HG03025 (cell line): Measurements from ENCODE around the gene FGFBP2.

Experiments used
- ATAC-seq: cut with Tn5 transposase; IDR thresholded peaks from one replicate; pipeline ENCODE4 v1.9.1; 2021; ENCODE audit warnings: mild to moderate bottlenecking, moderate library complexity; ENCODE audit not compliant: unreplicated experiment, low FRiP score

FGFBP2 gene

DNA sequence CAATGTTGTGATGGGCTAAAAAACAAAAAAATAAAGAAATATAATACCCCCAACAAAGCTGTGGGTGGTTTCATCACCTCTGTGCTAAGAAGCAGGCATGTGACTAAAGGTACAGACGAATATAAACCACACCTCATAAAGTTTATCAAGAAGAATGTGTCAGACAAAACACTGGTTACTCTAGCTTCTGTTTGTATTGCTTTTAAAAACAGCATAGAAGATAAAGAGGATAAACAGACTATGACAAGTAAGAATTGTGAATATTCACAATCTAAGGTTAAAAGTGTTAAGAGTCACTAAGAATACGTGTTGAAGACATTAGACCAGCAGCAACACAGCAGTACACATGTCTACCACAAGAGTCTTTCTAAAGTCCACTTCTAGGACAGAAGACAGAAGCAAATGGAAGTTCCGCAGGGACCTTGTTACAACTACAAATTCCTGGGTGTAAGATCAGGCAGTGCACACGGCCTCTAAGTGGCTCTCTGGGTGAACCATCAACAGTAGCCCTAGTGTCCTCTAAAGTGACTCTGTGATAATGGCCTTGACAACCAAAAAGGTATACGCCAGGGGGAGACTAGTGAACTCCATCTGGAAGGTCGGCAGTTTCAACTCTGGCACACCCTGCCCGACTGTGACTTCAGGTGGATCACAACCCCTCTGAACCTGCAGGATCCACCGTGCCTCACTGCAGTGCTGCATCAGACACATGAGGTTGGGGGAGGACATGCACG is 8.3 kb upstream of the FGFBP2 start:
- ATAC-seq, result no peak

DNA sequence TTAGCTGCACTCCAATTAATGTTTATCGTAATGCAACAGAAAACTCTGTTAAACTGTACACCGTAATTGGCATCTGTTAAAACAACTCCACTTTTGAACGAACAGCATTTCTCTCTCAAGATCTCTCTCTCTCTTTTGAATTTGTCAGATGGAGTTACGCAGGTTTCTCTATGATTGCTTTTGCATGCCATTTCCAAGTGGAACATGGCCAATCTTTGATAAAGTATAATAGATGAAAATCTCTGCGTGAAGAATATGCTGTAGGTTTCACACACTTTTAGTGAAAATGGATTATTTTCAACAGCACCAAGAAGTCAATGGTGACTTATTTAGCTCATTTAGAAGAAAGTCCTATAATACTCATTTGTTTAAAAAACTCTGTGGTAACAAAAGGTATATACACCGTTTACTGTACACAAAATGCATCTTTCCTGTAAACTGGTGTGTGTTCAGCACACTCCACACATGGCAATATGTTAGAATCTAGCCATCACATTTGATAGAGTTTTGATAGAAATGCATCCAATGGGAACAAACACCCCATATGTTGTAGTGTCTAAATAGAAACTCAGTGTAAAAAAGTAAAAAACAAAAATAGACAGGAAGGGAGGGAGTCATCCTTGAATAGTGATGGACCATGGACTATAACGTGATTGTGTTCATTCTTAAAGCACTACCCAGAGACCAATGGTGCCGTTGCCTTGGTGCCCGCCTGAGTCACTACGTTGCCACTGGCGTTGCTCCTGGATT is 5.8 kb upstream of the FGFBP2 start:
- ATAC-seq, result no peak

DNA sequence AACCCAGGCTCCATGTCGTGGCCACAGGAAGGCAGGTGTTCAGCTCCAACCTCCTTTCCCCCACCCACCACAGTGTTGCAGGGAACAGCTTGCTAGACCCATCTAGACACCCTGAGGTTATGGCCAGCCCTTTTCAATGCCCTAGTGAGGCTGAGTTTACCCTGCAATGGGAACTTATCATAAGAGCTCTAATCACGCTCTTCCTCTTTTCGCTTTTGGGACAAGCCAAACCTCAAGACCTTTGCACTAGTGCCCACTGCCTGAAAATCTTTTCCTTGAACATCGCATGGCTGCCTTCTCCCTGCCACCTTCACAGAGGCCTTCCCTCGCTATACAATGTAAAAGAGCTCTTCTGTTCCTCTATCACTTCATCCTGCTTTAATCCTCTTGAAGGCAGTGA is 2.4 kb upstream of the FGFBP2 start:
- ATAC-seq, result no peak

GRCh38 chr4:15964159-15964558 is 1.2 kb upstream of the FGFBP2 start:
- no peak for ATAC-seq

- no peak for ATAC-seq
Observed at GRCh38 chr4:15963576-15963975, 601 bp upstream of the FGFBP2 start.

- ATAC-seq, result no peak
Observed at GRCh38 chr4:15961781-15962510, 1.0 kb downstream of the FGFBP2 start.

DNA sequence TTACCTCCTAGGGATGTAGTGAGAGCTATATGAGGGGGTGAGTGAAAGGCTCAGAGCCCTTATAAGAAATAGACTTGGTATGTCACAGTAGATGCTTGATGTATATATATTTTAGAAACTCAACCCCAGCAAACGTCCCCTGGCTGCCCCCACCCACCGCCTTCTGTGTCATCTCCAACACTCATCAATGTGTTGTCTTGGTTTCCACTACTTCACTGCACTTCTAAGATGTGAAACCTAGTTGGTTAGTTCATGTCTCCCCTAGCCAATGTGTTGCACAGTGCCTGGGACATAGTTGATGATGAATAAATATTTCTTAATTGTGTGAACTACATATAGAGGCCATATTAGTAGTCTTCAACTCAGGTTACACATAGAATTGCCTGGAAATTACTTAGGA is 4.4 kb downstream of the FGFBP2 start:
- no peak for ATAC-seq

GRCh38 chr4:15956179-15956850 is 6.7 kb downstream of the FGFBP2 start:
- peak; percentile 98 for ATAC-seq

GRCh38 chr4:15955670-15956069 is 7.3 kb downstream of the FGFBP2 start:
- no peak for ATAC-seq

- ATAC-seq, result no peak
Observed at GRCh38 chr4:15953625-15954024, 9.3 kb downstream of the FGFBP2 start.

- ATAC-seq, result no peak
Observed at GRCh38 chr4:15951781-15952180, 11.2 kb downstream of the FGFBP2 start.

DNA sequence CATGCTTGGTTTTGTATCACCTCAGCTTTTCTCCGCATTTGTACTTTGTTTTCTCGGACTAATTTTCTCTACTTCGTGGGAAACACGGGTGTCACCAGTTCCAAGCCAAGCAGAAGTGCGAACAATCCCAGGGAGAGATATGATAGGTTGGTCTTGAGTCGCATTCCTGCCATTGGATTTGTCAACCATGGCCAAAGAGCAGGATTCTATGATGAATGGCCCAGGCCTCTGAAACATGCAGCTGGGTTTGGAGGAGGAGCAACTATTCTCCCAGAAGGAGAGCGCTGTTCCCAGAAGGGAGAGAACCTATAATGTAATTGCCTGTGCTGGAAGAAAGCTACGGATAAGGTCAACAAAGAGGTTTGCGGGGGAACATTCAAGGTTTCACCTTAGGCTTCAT is 14.1 kb downstream of the FGFBP2 start:
- no peak for ATAC-seq

- ATAC-seq, result no peak
Observed at GRCh38 chr4:15947684-15948083, 15.3 kb downstream of the FGFBP2 start.

- ATAC-seq, result no peak
Observed at GRCh38 chr4:15945516-15945915, 17.5 kb downstream of the FGFBP2 start.

GRCh38 chr4:15944895-15945294 is 18.1 kb downstream of the FGFBP2 start:
- no peak for ATAC-seq

DNA sequence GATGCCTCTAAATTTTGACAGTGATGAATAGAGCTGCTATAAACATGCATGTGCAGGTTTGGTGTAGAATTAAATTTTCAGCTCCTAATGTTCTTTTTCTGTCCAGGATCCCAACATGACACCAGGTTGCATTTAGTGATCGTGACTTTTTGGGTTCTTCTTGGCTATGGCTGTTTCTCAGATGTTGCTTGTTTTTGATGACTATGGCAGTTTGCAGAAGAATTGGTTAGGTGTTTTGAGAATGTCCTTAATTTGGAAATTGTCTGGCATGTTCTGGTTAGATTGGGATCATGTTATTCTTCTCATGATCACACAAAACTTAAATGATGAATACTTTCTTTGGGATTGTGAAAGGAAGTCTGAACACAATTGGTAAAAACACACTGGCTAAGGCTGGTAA is 20.7 kb downstream of the FGFBP2 start:
- ATAC-seq, result no peak

DNA sequence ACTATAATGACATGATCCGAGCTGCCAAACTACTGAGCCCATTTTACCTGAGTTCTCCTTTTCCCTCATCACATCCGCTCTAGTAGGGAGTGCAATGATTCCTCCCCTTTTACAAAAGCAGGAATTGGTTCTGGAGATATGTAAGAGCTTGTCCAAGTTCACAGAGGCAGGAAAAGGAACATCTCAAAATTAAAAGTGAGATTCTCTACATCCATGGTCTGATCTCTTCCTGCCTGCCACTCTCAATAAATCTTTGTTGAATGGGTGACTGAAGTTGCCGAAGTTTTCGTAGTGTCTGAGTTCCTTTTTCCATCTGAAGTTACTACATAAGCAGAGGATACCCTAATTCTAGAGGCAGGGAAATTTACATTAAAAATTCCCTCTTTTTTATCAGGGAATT is 24.3 kb downstream of the FGFBP2 start, which contains the start of gene FGFBP1:
Gene FGFBP1, minus strand, starts transcription at position 101 of the 400 bp plus-strand sequence. CDS start 2,108 bp downstream, outside the sequence.
- ATAC-seq, result no peak

GRCh38 chr4:15938182-15938581 is 24.8 kb downstream of the FGFBP2 start:
- ATAC-seq, result no peak

- no peak for ATAC-seq
Observed at GRCh38 chr4:15936495-15936894, 26.5 kb downstream of the FGFBP2 start.

DNA sequence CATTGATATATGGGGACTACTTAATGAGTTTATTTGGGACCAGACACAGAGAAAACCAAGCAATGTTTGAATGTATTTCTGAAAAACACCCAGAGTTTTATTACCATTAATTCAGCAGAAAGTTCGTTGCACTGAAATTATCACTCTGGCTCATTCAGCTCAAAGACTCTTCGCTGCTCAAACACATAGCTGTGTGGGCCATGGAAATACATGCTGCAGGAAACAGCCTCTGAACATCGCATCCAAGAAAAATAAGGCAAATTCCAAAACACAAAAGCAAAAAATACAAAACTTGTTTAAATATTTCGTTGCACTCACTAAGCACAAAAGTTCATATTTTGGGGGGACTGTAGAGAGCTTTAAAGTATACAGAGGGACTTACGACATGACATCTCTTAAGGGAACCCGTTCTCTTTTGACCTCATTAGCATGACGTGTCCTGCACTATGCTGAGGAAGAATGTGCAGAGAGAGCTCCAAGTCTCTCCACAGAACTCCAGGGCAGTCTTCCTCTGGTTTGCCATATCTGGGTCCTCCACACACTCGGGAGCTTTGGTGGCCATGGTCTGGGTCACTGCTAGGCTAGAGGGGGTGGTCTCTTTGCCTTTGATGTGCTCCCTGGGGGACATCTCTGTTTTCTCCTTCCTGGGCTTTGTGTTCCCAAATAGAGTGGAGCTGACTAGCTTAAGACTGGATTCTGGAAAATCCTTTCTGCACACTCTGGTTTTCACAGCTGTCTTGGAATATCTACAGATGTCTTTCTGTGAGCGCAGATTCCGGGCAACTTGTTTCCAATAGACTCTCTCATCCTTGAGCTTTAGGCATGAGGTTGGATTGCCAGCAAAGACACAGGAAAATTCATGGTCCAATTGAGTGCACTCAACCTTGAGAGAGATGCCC is 27.2 kb downstream of the FGFBP2 start:
- no peak for ATAC-seq
